ENCODE results near the gene PRDM16. TPM values are rescaled to one million over a fixed set of nuclear protein-coding genes. Genes with fewer than 3 reads are reported as not detected.

Gene PRDM16
- total RNA-seq, 1 experiment from 2014 or later: 0.09 TPM

DNA sequence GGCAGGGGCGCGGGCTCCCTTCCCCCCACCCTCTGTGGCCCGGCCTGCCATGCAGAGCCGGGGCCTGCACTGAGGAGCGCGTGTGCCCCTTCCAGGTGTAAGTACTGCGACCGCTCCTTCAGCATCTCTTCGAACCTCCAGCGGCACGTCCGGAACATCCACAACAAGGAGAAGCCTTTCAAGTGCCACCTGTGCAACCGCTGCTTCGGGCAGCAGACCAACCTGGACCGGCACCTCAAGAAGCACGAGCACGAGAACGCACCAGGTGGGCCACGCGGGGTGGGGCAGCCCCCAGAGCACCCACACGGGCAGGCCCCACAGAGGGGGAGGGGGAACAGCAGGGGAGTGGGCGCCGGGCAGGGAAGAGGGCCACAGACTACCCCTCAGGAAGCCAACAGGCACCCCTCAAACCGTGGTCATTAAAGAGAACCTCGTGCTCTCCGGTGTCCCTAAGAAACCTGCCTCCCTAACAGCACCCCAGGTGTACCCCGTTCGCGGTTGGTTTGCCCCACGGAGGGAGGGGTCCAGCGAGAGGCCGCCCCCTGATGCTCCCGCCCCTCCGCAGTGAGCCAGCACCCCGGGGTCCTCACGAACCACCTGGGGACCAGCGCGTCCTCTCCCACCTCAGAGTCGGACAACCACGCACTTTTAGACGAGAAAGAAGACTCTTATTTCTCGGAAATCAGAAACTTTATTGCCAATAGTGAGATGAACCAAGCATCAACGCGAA is 356.6 kb downstream of the PRDM16 start:
- TF ChIP-seq, protein P1, sequence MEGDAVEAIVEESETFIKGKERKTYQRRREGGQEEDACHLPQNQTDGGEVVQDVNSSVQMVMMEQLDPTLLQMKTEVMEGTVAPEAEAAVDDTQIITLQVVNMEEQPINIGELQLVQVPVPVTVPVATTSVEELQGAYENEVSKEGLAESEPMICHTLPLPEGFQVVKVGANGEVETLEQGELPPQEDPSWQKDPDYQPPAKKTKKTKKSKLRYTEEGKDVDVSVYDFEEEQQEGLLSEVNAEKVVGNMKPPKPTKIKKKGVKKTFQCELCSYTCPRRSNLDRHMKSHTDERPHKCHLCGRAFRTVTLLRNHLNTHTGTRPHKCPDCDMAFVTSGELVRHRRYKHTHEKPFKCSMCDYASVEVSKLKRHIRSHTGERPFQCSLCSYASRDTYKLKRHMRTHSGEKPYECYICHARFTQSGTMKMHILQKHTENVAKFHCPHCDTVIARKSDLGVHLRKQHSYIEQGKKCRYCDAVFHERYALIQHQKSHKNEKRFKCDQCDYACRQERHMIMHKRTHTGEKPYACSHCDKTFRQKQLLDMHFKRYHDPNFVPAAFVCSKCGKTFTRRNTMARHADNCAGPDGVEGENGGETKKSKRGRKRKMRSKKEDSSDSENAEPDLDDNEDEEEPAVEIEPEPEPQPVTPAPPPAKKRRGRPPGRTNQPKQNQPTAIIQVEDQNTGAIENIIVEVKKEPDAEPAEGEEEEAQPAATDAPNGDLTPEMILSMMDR (IDR thresholded peaks at IDR 0.05; ENCODE audit: unreplicated experiment): no peak
- no peaks in the 10 kb centered on the region for H3K9me3 Mint-ChIP-seq (ENCODE audit: low read depth, unreplicated experiment)
- no peaks in the 10 kb centered on the region for H3K36me3 Mint-ChIP-seq (ENCODE audit: insufficient read depth, unreplicated experiment)
- no peak overlapping the region for H3K27ac Mint-ChIP-seq (ENCODE audit: unreplicated experiment)
- intact Hi-C loops (cut with micrococcal nuclease; ENCODE audit: unreplicated experiment): no loop called here
- peaks cover 53% of the 10 kb centered on the region for H3K27me3 Mint-ChIP-seq (ENCODE audit: unreplicated experiment)
- H3K4me3 Mint-ChIP-seq (ENCODE audit: low read depth, unreplicated experiment): no peak overlapping the region
- no TSS peak for BruUV-seq (replicated peaks)
- H3K4me1 Mint-ChIP-seq (ENCODE audit: low read depth, unreplicated experiment): no peaks in the 10 kb centered on the region
- no peak for DNase-seq
- CTCF ChIA-PET: no interaction called here

DNA sequence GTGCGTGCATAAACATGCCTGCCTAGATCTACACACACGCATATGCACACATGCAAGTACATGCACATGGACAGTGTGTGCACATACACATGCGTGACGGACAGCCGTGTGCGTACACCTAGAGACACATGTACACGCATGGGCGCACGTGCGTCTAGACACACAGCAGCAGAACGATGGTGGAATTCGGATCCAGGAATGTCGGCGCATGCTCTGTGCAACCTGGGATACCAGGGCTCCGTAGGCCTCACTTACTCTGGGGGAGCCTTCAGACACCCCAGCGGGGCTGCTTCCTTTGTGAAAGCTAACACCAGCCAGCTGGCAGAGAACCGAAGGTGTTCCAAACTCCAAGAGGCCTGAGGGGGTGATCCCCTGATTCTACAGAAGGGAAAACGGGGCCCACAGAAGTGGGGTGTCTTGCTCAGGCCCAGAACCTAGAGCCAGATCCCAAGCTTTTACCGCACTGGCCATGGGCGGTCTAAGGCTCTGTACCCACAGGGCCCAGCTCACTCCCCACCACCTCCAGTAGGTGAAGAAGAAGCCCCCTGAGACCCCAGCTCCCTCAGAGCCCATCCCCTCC is 358.0 kb downstream of the PRDM16 start:
- Mint-ChIP-seq H3K4me3 (ENCODE audit: low read depth, unreplicated experiment) (no peak overlapping the region), H3K27ac (ENCODE audit: unreplicated experiment) (no peak overlapping the region)

DNA sequence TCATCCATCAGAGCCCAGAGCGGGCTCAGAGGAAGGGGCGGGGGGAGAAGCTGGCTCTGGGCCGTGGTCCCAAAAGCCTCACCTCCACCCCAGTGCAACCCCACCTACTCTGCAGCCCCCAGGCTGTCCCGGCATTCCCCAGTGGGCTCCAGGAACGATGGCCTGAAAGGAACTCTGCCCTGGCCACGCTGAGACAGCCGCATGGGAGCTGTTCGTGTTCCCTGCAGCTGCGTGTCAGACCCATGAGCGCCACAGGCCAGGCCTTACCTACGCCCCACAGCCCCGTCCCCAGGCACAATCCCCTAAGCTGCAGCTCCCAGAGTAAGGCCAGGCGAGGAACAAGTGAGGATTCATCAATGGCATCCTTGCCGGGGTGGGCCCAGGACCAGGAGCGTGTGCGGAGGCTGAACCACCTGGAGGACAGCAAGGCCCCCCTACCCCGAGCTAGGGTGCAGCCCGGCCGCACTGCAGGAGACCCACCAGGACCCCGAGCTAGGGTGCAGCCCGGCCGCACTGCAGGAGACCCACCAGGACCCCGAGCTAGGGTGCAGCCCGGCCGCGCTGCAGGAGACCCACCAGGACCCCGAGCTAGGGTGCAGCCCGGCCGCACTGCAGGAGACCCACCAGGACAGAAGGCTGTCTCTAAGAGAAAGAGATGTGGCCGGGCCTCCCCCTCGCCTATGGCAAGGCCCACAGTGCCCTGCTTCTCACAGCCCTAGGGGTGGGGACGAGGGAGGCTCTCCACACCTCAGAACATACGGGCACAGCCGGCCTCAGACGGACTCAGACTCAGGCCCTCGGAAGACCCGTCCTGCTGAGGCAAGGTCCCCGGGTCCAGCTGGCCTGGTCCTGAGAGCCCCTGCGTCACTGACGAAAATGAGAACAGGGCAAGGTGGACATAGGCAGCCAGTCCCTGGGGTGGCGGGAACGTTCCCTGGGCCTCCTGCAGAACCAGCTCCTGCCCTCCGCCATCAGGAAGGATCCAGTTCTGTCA is 359.0 kb downstream of the PRDM16 start:
- H3K4me1 Mint-ChIP-seq (ENCODE audit: low read depth, unreplicated experiment): no peaks in the 10 kb centered on the region
- no peaks in the 10 kb centered on the region for H3K9me3 Mint-ChIP-seq (ENCODE audit: low read depth, unreplicated experiment)
- intact Hi-C loops (cut with micrococcal nuclease; ENCODE audit: unreplicated experiment): no loop called here
- H3K4me3 Mint-ChIP-seq (ENCODE audit: low read depth, unreplicated experiment): no peak overlapping the region
- peaks cover 56% of the 10 kb centered on the region for H3K27me3 Mint-ChIP-seq (ENCODE audit: unreplicated experiment)
- no TSS peak for BruUV-seq (replicated peaks)
- TF ChIP-seq, protein P1 (IDR thresholded peaks at IDR 0.05; ENCODE audit: unreplicated experiment): no peak
- CTCF ChIA-PET: no interaction called here
- H3K36me3 Mint-ChIP-seq (ENCODE audit: insufficient read depth, unreplicated experiment): no peaks in the 10 kb centered on the region
- no peak for DNase-seq
- H3K27ac Mint-ChIP-seq (ENCODE audit: unreplicated experiment): no peak overlapping the region

More for the DNA sequence above, 358.0 kb downstream of the PRDM16 start:
- no TSS peak for BruUV-seq (replicated peaks)
- CTCF ChIA-PET: no interaction called here
- intact Hi-C loops (cut with micrococcal nuclease; ENCODE audit: unreplicated experiment): no loop called here
- DNase-seq: no peak
- Mint-ChIP-seq H3K27me3 (ENCODE audit: unreplicated experiment) (peaks cover 53% of the 10 kb centered on the region), H3K9me3 (ENCODE audit: low read depth, unreplicated experiment) (no peaks in the 10 kb centered on the region), H3K36me3 (ENCODE audit: insufficient read depth, unreplicated experiment) (no peaks in the 10 kb centered on the region), H3K4me1 (ENCODE audit: low read depth, unreplicated experiment) (no peaks in the 10 kb centered on the region)
- TF ChIP-seq, protein P1 (IDR thresholded peaks at IDR 0.05; ENCODE audit: unreplicated experiment): no peak

DNA sequence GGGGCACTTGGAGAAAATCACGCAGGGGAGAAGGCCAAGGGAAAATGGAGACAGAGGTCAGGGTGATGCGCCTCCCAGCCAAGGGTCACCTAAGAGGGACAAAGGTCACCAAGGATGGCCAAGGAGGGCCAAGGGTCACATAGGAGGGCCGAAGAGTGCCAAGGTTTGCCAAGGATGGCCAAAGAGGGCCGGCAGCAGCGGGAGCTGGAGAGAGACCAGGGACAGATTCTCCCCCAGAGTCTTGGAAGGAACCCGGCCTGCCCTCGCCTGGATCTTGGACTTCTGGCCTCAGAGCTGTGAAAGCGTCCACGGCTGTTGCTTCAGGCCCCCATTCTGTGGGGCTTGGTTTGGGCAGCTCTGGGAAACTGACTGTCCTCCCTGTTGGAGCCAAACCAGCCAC is 359.9 kb downstream of the PRDM16 start:
- no peak overlapping the region for H3K27ac Mint-ChIP-seq (ENCODE audit: unreplicated experiment)
- TF ChIP-seq, protein P1 (IDR thresholded peaks at IDR 0.05; ENCODE audit: unreplicated experiment): no peak
- BruUV-seq (replicated peaks): no TSS peak
- H3K4me1 Mint-ChIP-seq (ENCODE audit: low read depth, unreplicated experiment): no peaks in the 10 kb centered on the region
- no peaks in the 10 kb centered on the region for H3K9me3 Mint-ChIP-seq (ENCODE audit: low read depth, unreplicated experiment)
- CTCF ChIA-PET: no interaction called here
- H3K27me3 Mint-ChIP-seq (ENCODE audit: unreplicated experiment): peaks cover 62% of the 10 kb centered on the region
- H3K4me3 Mint-ChIP-seq (ENCODE audit: low read depth, unreplicated experiment): no peak overlapping the region
- intact Hi-C loops (cut with micrococcal nuclease; ENCODE audit: unreplicated experiment): no loop called here
- no peak for DNase-seq
- peaks cover 4% of the 10 kb centered on the region for H3K36me3 Mint-ChIP-seq (ENCODE audit: insufficient read depth, unreplicated experiment)
